B cell (primary cell): ENCODE data around the gene CFAP77.

Experiments
- EZH2 ChIP-seq: IDR thresholded peaks from 2 replicates; pipeline ENCODE4 v1.6.1; 2012; ENCODE audit warnings: borderline replicate concordance, low read depth, mild to moderate bottlenecking, moderate library complexity, low read length; ENCODE audit not compliant: insufficient read depth, poor library complexity, severe bottlenecking
- TF ChIP-seq, protein P1 (sequence below): fragments of 200-600 bp; IDR thresholded peaks from one replicate; pipeline ENCODE4 v1.8.0; 2022; ENCODE audit warnings: antibody characterized with exemption, mild to moderate bottlenecking

DNA sequence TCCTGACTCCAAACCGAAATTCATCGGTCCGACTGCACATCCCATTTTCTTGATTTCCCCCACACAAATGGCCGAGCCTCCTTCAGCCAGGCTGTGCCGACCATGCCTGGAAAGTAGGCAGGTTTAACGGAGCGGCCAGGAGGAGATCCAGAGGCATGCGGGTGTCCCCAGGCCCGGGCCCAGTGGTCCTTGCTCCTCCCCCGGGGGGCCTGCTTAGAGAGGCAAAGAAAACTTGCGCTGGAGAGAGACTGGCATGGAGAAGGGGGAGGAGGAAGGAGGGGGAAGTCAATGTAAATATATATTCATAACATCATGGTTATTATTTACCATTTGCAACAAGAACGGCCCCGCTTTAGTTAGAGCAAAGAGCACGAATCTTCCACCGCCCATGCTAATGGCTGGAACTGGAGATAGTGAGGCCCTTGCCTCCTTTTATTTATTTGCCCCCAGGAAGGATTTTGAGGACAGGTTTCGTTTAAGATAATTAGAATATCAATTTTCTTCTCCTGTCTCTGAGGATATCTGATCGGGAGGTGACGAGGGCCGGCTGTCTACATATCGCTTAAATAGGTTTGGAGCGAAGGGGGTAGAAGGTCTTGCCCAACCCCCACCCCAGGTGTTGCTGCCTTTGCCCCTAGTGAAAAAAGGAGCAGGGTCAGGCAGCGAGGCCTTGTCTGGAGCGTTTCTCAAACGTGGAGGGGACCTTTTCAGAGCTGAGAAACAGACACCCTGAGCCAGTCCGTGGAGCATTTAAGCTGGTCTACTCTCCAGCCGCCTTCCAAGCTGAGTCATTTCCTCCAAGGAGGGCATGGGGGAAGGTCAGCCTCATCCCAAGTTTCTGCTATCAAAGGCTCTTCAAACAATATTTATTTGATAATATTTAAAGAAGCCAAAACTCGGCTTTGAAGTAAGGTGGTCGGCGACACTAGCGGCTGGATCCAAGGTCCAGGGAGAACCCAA, 174.9 kb downstream of the CFAP77 start:
- TF ChIP-seq, protein P1, sequence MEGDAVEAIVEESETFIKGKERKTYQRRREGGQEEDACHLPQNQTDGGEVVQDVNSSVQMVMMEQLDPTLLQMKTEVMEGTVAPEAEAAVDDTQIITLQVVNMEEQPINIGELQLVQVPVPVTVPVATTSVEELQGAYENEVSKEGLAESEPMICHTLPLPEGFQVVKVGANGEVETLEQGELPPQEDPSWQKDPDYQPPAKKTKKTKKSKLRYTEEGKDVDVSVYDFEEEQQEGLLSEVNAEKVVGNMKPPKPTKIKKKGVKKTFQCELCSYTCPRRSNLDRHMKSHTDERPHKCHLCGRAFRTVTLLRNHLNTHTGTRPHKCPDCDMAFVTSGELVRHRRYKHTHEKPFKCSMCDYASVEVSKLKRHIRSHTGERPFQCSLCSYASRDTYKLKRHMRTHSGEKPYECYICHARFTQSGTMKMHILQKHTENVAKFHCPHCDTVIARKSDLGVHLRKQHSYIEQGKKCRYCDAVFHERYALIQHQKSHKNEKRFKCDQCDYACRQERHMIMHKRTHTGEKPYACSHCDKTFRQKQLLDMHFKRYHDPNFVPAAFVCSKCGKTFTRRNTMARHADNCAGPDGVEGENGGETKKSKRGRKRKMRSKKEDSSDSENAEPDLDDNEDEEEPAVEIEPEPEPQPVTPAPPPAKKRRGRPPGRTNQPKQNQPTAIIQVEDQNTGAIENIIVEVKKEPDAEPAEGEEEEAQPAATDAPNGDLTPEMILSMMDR, result no peak
- no peak for TF ChIP-seq EZH2
